NCI-H69 (cell line): ENCODE measurements around the gene THEM5.

Experiments used
- DNase-seq: peaks from one replicate; lab custom pipeline; 2025; lab: John Stamatoyannopoulos, UW

The THEM5 gene

DNA sequence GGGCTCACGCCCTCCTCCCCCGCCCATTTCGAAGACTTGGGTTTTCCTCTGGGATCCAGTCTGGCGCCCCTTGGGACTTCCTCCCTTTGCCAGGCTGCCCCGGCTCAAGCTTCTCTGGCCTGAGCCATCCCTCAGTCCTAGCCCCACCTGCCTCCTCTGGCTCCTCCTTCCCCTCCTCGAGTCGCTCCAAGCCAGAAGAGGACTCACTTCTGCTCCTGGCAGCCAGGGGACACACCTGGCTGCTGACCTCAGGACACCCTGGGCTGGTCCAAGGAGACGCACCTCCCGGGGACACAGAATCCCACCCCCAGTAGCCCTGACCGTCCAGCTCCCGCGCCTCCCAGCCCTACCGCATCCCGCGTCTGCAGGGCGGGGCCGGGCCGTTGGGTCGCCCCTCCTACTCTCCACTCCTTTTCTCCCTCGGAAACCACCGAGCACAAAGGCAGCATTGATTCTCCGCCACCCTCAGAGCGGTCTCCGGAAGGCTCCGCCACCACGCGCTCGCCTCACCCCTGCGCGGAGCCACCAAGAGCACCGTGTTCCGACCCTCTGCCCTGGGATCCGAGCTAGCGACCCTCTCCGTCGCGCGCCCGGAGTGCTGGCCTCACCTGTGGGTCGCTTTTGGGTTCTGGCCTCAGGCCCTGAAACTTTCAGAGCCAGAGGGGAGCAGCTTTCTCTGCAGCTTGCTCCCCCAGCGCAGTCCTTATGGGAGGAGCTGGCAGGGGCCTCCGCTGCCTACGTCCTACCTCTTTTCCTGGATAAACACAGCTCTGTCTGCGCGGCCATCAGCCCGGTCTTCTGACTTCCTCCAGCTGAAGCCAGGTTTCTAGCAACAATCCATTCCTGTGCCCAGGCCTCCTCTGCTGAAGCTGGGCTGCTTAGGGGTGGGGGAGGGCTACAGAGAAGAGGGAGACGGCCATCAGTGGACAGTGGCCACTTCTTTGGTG lies 13.8 kb downstream of the THEM5 start, which contains the start of gene C2CD4D:
TSS of gene C2CD4D (minus strand) at position 364 of the 947 bp plus-strand sequence. CDS start 831 bp downstream, outside the sequence.
- peak; percentile 94 for DNase-seq

DNA sequence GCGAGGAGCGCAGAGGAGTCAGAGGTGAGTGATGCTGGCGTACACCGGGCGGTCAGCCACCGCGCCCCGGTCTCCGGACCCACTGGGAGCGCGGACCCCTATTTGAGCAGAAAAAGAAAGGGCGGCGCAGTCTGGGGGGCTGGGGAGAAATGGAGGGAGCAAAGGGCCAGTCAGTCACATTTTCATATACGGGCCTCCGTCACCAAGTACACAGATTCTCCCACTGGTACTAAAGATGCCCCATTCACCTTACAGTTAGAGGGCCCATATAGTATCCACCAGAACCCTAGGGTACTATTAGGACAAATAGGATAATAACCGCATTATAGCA lies 14.5 kb downstream of the THEM5 start:
- DNase-seq = no peak

DNA sequence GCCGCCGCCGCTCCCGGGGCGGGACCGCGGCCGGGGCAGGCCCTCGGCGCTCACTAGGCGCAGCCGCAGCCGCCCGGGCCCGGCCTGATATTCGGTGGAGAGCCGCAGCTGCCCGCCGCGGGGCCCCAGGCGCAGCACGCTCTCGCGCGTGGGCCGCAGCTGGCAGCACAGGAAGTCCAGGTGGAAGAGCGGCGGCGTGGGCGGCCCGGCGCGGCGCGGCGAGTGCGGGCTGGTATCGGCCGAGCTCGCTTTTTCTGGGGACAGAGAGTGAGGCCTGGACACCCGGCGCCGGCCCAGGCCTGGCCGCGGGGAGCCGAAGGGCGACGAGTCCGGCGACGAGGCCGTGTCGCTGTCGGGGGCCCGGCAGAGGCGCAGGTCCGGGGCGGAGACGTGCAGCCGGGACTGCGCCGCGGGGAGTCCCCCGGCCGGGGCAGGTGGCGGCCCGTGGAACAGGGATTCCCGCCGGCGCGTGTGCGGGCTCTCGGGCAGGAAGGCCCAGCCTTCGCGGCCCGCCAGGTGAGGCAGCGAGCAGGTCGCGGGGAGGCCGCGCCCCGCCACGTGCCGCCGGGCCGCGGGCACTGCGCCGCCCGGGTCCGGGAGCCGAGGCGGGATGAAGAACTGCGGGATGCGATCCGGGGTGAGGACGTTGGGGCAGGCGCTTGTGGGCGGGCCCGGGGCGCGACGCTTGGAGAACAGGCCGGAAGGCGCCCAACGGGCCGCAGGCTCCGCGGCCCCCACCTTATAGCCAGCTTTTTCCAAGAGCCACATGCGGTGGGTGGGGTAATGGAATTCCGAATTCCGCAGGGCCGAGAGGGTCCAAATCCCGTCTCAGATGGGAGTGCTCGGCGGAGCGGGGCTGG lies 15.1 kb downstream of the THEM5 start:
- DNase-seq = no peak

DNA sequence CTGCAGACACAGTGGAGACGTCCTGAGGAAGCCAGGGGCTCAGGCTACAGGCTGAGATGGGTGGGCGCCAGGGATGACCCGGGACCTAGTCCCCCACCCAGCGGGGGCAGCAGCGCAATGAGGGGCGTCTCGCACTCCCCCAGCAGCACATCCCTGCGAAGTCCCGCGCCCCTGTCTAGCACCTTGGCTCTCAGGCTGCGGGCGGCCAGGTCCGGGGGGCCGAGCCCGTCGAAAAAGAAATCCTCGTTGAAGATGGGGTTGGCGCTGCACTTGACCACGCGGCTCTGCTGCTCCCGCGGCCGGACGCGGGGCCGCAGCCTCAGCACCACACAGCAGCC lies 15.7 kb downstream of the THEM5 start:
- DNase-seq = no peak

DNA sequence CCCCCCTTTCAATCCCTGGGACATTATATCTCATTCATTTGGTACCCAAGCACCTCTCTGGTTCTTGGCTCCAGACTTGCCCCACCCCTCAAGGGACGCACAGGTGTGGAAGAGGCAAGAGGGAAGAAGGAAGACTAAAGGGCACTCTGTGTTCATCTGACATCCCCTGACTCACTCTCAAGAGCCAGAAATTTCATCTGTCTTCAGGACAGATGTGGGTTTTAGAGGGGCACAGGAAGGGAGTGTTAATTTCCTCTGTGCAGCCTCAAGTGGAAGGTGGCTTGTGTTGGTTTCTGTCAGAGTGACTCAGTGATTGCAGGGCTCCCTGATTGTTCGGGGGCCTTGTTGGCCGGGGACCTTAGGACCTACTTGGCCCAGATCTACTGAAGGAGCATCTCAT lies 16.3 kb downstream of the THEM5 start:
- DNase-seq = no peak

DNA sequence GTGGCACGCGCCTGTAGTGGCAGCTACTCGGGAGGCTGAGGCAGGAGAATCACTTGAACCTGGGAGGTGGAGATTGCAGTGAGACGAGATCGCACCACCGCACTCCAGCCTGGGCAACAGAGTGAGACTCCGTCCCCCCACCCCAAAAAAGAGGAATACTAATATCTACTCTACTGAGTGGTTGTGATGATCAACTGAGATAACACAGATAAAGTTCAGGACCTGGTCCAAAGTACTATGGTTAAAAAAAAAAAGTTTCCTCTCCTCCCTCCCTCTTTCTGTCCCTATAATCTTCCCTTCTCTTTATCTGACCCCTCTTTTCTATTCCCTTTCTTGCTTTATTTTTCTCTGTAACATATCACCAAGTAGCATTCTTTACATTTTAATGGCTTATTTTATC lies 17.9 kb downstream of the THEM5 start:
- DNase-seq = no peak

DNA sequence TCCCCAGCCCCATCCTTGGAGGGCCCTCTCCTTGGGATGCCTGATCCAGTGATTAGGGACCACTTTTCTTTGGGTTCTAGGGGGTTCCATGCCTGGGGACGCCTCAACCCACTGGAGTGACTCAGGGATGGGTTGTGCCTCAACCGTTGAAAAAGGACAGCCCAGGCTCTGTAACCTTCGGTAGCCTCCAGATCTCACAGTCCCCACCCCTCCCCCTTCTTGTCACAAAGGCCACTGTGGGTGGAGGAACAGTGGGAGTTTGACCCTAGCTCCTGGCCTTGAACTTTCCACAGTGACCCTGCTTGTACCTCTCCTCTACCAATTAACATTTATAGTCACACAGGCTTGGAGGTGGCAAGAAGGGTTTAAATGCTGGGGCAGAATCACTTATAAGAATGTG lies 19.3 kb downstream of the THEM5 start:
- DNase-seq = no peak

DNA sequence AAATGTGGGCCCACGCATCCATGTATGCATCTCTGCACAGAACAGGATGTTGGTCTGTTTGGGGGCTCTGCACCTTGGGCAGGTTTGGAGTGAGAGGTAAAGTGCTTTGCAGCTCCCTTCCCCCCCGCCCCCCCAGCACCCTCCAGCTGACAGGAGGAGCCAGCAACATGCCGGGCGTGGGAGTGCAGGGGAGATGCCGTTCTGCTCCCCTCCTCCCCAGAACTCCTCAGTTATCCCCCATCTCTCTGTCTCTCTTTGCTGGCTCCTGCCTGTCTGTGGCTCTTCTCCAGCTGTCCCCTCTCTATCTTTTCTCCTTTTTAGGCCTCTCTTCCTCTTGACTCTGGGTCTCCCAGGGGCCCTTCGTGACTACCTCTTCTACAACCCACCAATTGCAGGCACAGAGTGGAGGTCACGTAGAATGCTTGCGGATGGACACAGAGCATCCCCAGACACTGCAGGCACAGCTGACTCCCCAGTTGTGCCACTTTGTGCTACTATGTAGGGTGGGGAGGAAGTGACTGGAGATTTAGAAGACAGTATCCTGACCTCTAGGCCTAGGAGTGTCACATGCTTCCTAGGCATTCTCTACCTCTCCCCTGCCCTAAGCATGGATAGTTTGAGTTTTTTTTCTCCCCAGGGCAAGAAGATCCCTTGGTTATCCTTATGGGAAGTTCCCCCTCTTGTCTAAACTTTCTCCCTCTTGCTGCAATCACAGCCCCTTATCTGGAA lies 20.2 kb downstream of the THEM5 start:
- DNase-seq = no peak

DNA sequence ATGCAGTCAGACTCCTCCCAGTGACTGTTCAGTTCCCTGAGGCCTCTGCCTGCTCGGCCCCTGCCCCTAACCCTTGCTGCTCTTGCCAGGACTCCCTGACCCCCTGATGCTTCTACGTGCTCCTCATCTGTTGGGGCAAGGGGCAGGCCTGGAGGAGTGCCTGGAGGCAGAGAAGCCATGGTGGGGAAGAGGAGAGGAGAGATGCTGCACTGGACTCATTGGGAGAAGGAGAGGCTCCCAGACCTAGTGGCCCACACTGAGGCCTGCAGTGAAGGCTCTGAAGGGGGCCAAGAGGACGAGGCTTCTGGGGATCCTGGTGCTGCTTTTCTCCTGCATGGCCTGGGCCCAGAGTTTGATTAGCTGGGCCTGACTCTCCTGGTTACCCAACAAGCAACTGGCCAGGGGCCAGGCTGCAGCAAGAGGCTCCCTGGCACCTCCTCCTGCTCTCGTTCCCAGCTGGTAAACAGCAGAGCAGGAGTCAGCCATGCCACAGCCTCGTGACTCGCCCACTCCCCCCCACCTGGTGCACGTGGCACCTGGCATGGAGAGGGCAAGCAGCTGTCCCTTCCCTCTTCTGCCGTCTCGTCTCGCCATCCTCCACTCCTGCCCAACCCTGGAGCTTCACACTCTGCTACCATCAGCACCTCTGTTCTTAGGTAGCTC lies 21.1 kb downstream of the THEM5 start:
- peak; percentile 85 for DNase-seq

DNA sequence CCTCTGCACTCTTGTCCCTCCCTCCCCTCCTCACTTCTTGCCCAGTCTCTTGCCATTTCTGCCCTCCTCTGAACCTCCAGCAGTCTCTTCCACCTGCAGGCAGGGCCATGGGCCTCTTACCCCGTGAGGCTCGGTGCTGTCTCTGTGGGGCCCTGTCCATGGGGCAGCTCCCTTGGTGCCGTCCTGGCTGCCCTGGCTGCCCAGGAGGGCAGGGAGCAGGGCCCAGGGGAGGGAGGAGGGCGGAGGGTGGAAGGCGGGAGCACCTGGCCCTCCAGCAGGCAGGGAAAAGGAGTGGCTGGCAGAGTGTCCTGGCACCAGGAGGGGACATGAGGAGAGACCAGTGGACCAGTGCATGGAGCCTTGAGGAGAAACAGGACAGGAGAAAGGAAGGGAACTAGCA lies 21.9 kb downstream of the THEM5 start, which contains the start of gene RORC:
TSS of gene RORC (minus strand) at position 198 of the 400 bp plus-strand sequence. CDS start at position 160, 38 bp downstream.
- peak; percentile 10 for DNase-seq

DNA sequence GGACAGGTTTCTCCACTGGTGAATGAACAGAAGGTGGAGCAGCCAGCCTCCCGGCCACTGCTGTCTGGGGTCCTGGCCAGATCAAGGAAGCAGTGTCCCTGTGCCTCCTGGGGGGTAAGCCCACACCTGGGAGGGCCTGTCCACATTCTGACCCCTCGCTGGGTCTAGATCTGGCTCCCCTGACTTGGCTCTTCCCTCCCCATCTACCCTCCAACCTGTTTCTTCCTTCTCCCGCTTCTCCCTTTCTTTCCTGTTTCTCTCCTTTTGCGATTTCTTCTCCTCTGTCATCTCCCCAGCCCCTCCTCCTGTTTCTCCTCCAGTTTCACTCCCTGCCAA lies 22.3 kb downstream of the THEM5 start:
- no peak for DNase-seq

DNA sequence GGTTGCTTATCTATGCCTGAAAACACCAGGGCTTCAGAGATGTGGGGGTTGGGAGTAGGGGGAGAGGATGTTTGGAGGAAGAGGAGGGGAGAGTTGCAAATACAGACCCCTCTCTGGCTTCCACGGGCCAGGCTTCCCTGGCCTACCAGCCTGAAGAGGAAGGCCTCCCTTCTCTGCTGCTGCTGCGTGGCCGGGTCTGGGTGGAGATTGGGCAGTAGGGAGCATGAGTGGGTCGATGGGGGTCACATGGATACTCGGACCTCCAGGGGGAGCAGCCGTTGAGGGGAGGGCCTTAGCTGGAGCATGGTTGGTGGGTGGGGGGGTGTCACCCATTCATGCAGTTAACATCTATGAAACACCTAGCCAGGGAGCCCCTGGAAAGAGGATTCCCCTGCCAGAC lies 23.5 kb downstream of the THEM5 start:
- DNase-seq = no peak

DNA sequence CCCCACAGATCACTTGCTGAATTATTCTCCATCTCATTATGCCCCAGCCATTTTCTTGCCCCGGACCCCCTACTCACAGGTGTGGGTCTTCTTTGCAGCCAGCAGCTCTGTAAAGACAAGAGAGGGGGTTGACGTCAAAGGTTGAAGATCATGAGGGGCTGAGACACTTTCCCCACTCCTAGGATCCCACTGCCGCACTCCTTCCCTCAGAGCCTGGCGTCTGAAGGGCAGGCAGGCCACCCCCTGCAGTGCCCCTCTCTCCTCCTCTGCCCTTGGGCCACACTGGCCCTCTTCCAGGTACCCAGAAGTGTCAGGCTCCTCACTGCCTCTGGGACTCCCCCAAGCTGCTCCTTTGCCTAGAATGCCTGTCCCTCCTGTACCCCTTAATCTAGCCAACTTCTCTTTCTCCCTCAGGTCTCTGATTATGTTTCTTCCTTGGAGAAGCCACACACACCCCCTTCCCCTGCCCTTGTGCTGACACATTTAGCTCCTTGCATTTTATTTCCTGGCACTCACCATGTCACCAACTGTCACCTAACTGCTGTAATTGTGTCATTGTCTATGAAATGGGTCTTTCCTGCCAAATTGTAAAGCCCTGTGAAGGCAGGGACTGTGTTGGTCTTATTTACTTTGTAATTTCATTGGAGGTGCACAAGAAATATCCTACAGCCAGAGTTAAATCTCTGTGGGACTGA lies 24.0 kb downstream of the THEM5 start:
- DNase-seq = peak; percentile 74

DNA sequence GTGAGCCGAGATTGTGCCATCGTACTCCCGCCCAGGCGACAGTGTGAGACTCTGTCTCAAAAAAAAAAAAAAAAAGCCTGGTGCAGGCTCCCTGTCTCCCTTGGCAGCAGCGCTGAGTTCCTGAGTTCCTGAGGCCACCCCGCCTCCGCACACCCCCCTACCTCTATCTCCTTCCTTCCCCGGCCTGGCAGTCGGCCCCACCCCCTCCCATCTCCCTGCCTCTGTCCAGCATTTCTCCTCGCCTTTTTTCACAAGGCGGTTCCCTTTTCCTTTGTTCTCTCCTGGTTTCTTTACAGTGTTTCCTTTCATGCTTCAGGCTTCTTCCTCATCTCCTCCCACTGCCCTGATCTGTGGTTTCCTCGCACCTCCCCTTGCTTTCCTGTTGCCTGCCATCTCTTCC lies 24.6 kb downstream of the THEM5 start:
- DNase-seq = peak; percentile 80

DNA sequence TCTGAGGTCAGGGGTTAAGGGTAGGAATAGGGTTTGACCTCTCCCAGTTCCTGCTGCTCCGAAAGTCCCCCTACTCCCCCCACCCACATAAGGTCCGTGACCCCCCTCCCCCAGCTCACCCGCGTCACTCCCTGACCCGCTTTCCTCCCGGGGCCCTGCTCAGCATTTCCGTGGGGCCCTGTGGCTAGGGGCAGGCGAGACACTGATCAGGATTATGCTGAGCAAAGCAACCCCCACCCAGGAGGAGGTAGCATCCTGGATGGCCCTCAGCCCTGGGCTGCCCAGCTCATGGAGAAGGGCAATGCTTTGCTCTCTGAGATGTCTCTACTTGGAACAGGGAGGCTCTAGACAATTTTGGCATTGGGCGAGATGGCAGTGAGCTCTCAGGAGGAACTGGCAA lies 25.7 kb downstream of the THEM5 start:
- DNase-seq = no peak

DNA sequence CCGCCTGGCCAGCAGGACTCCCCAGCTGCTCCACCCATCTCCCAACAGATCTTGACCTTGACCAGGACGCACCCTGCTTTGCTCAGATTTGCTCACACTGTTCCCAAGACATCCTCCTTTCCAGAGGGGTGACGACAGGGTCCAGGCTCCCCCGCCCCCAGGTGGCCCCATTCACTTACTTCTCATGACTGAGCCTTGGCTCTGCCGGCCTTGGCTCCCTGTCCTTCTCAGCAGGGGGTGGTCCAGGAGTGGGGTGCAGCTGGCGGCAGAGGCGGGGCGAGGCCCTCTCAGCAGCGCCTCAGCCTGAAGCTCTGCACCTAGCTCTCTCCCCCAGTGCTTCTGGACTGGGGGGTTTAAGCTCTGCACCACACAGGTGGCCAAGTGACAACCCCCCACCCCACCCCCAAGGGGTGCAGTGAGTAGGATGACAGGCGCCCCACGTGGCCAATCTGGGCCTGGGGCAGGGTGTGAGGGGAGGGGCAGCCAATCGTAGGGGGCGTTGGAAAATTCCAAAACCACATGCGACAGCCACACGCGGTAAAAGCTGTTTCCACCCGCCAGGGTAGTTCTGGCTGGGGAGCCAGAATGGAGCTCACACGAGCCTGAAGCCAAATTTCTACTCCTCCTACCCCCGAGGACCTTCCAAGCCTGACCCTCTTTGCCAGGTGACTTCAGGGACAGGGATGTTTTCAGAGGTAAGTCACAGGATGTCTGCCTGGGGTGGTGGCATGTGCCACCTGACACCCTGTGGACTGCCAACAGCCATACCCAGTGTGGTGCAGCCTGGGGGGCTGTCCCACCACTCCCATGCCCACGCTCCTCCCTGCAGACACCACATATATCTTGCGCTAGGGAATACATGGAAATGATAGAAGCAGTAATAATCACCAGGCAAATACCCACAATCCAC lies 27.5 kb downstream of the THEM5 start:
- no peak for DNase-seq

DNA sequence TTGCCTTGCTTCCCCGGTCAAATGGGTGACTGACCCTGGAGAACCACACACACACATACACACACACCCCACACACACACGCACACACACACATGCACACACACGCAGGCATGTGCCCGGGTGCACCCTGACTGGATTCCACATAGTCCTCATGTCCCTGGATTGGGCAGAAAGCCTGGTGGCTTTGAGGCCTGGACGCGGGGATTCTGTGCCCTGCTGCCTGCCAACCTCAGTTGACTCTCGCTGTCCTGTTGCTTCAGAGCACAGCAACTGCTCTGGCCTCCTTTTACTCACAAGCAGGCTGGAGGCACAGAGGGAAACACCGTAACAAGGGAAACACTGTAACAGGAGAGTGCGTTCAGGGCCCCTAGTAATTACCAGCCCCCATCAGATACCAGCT lies 28.3 kb downstream of the THEM5 start:
- DNase-seq = no peak

DNA sequence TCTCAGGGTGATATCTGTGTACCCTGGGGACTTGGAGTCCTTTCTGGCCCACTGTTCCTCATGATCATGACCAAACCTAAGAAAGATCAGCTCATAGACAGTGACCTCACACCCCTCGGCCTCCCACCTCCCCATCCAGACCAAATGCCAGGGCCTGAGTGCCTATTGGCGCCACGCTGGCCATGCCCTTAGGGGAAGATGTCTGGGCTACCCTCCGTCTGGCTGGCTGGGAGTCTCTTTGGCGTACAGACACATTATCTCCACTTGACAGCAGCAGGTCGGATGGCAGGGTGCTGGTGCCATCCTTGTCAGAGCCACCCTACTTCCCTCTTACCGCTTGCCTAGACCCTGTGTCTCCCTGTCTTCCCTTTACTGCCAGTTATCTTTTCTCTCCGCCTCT lies 30.3 kb downstream of the THEM5 start:
- DNase-seq = no peak

DNA sequence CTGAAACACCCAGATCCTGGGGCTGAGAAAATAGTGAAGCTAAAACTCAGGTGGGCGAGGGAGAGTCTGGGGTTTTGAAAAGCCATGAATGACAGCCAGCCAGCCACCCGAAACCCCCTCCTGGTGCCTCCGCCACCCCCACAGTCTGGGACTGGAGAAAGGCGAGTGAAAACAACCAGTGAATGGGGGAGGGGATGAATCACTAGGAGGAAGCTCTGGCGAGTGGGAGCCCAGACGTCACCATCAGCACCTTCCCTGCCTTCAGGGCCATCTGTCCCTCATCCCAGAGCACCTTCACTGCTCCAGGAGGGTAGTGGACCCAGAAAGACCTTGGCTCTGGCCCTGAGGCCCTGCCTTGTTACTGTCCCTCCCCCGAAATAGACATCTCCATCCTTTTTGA lies 31.1 kb downstream of the THEM5 start:
- DNase-seq = no peak

DNA sequence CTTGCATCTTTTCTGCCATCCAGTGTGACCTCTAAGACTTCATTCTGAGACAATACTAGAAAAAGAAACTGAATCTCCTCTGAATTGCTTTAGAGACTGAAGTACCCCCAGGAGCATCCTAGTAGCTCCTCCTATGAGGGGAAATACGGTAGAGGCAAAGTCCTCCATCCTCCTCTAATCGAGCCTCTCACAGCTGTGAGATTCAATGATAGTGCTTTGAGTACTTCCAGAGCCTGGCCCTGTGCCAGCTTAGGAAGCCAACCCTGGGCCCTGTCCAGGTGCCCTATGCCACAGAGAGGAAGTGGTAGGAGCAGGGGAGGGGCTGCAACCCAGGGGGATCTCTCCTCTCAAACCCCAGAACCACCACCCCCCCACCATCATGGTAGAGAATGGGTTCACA lies 32.6 kb downstream of the THEM5 start:
- DNase-seq = peak; percentile 69
